K562 (cell line): ENCODE measurements around the gene ATAD2B. TPM values are rescaled to one million over a fixed set of nuclear protein-coding genes. Genes with fewer than 3 reads are reported as not detected.

Experiments
- ATAC-seq: fragments of 200-7000 bp; cut with Tn5 transposase; 3 replicates; pipeline ENCODE4 v1.9.1; 2020; ENCODE audit warnings: moderate library complexity
- BruUV-seq: library from RNA; stranded (reverse); fragments of 400-500 nt; replicated peaks from 2 replicates; lab custom pipeline; 2021; lab: Mats Ljungman, UMichigan
- CTCF ChIA-PET: fragments of 300-600 bp; formaldehyde crosslinking; extraction: SDS; loops from one replicate; lab custom pipeline; 2021; ENCODE audit warnings: low intra/inter-chr PET ratio; lab: Yijun Ruan, JAX
- POLR2A ChIA-PET: fragments of 300-600, 350-650 bp; sonication (Branson Sonifier 250); formaldehyde crosslinking; extraction: SDS; loops from one replicate; lab custom pipeline; 2021; ENCODE audit warnings: antibody characterized with exemption, inconsistent platforms; lab: Yijun Ruan, JAX
- DNase-seq, 4 experiments: peaks; one replicate each; pipeline versions ENCODE4 v3.0.0 to v3.0.0-alpha.2; 2011 to 2018; ENCODE audit warnings: low spot score in 3 of 4, mixed read lengths in 3 of 4; ENCODE audit errors: extremely low read depth in 1 of 4
- FAIRE-seq: peaks from 2 replicates; lab custom pipeline; 2011; peaks lifted over from hg19 to GRCh38; lab: Jason Lieb, UNC
- H2AFZ ChIP-seq: 2 replicates; pipeline ENCODE4 v1.6.0; 2011; ENCODE audit warnings: low read depth, low read length, control low read depth, inconsistent platforms
- H3K27ac ChIP-seq: fragments of 200-600 bp; 3 replicates; pipeline ENCODE4 v1.8.0; 2011; ENCODE audit warnings: low read depth, mild to moderate bottlenecking, control low read depth, inconsistent platforms, low read length, moderate library complexity, mixed read lengths; ENCODE audit errors: extremely low read depth
- H3K27me3 ChIP-seq, 2 experiments: fragments of 300-600 bp in 1 of 2; 2 replicates in 1 of 2; 3 replicates in 1 of 2; pipeline versions ENCODE4 v1.6.0 to v1.8.0; 2011; ENCODE audit warnings: inconsistent platforms in 2 of 2, low read length in 2 of 2, mild to moderate bottlenecking in 1 of 2, mixed read lengths in 1 of 2, moderate library complexity in 1 of 2; ENCODE audit not compliant: control insufficient read depth in 2 of 2, insufficient read depth in 2 of 2
- H3K36me3 ChIP-seq: fragments of 300-600 bp; 3 replicates; pipeline ENCODE4 v1.8.0; 2011; ENCODE audit warnings: mild to moderate bottlenecking, low read length, inconsistent platforms; ENCODE audit not compliant: control insufficient read depth, insufficient read depth
- H3K4me1 ChIP-seq, 2 experiments: fragments of 200-600 bp in 1 of 2; replicated peaks in 1 of 2; 2 replicates in 1 of 2; 3 replicates in 1 of 2; pipeline versions ENCODE4 v1.5.1 to v1.8.0; 2011; ENCODE audit warnings: inconsistent platforms in 2 of 2, low read length in 2 of 2, mild to moderate bottlenecking in 1 of 2, mixed read lengths in 1 of 2, moderate library complexity in 1 of 2; ENCODE audit not compliant: control insufficient read depth in 2 of 2, insufficient read depth in 2 of 2
- H3K4me2 ChIP-seq: 2 replicates; pipeline ENCODE4 v1.6.1; 2011; ENCODE audit warnings: low read length, control low read depth, inconsistent platforms, mixed read lengths; ENCODE audit not compliant: insufficient read depth
- H3K4me3 ChIP-seq: fragments of 200-600 bp; sonication (generic), shearing (Covaris generic); 2 replicates; pipeline ENCODE4 v1.5.1; 2016; ENCODE audit warnings: control low read depth, inconsistent platforms
- H3K79me2 ChIP-seq: fragments of 200-600 bp; 3 replicates; pipeline ENCODE4 v1.8.0; 2011; ENCODE audit warnings: low read length, inconsistent platforms; ENCODE audit not compliant: control insufficient read depth, insufficient read depth
- H3K9ac ChIP-seq, 2 experiments: 2 replicates each; pipeline versions ENCODE4 v1.6.0 to v1.6.1; 2011; ENCODE audit warnings: low read depth in 2 of 2, low read length in 2 of 2, control low read depth in 1 of 2, inconsistent platforms in 1 of 2, mild to moderate bottlenecking in 1 of 2, mixed read lengths in 1 of 2; ENCODE audit not compliant: insufficient read depth in 1 of 2
- H3K9me1 ChIP-seq: one replicate; pipeline ENCODE4 v1.6.0; 2011; ENCODE audit warnings: inconsistent platforms, mild to moderate bottlenecking, low read length, moderate library complexity; ENCODE audit not compliant: control insufficient read depth, insufficient read depth
- H3K9me3 ChIP-seq: replicated peaks from 2 replicates; pipeline ENCODE4 v1.5.1; 2011; ENCODE audit warnings: low read depth, low read length, inconsistent platforms; ENCODE audit not compliant: control insufficient read depth, insufficient read depth
- H4K20me1 ChIP-seq: replicated peaks from 2 replicates; pipeline ENCODE4 v1.6.1; 2011; ENCODE audit warnings: low read length, inconsistent platforms, mixed read lengths; ENCODE audit not compliant: control insufficient read depth, insufficient read depth
- E4F1 ChIP-seq: fragments of 250-450 bp; sonication (Bioruptor Pico); IDR thresholded peaks from 2 replicates; pipeline ENCODE4 v1.5.0; 2021; ENCODE audit warnings: mild to moderate bottlenecking, borderline replicate concordance
- PHF8 ChIP-seq: fragments of 200-600 bp; sonication (generic); IDR thresholded peaks from 2 replicates; pipeline ENCODE4 v1.6.1; 2012; ENCODE audit warnings: mixed run types, mild to moderate bottlenecking, inconsistent platforms, low read length, moderate library complexity, borderline replicate concordance
- ZNF318 ChIP-seq, 2 experiments: fragments of 450-650 bp; IDR thresholded peaks; 2 replicates each; pipeline ENCODE4 v1.6.1; 2016; ENCODE audit warnings: mild to moderate bottlenecking in 2 of 2, borderline replicate concordance in 1 of 2, low read depth in 1 of 2, moderate library complexity in 1 of 2
- WGBS: fragments of 100-300 bp; shearing (Covaris generic); methylation state at CpG from one replicate; pipeline ENCODE4 v1.1.6; 2016; ENCODE audit warnings: low coverage, mixed read lengths; ENCODE audit not compliant: insufficient coverage; ENCODE audit errors: missing lambda C conversion rate; 5-methylcytosine and 5-hydroxymethylcytosine counted together
- in situ Hi-C: fragments of 300-500 bp; cut with MboI; formaldehyde crosslinking; loops from 4 replicates; pipeline ENCODE4 v1.15.0; 2018; ENCODE audit warnings: inconsistent platforms, mixed read lengths
- intact Hi-C: fragments of 100-400 bp; cut with micrococcal nuclease; formaldehyde crosslinking; loops from 2 replicates; pipeline ENCODE4 v1.14.2; 2022
- polyA plus RNA-seq, 8 experiments: library from polyadenylated mRNA; depleted of rRNA in 4 of 8; stranded (reverse) in 5 of 8; unstranded in 3 of 8; fragments of >200 nt; fragmentation: Nextera tagmentation in 2 of 8; fragmentation: Illumina TruSeq in 1 of 8; extraction: Ambion mirVana in 2 of 8; extraction: Trizol in 1 of 8; gene quantifications; 2 replicates each; pipeline versions ENCODE4 v1.2.1 to v1.2.3, GENCODE V29; 2011 to 2014; ENCODE audit warnings: inconsistent platforms in 1 of 8, missing spikeins in 1 of 8
- total RNA-seq, 7 experiments: library from RNA; depleted of rRNA in 6 of 7; stranded (reverse); fragments of >200 nt in 6 of 7; fragmentation: Illumina TruSeq in 2 of 7; extraction: Trizol in 2 of 7; gene quantifications; 2 replicates each; pipeline versions ENCODE4 v1.2.1 to v1.2.3, GENCODE V29; 2011 to 2021; ENCODE audit warnings: low replicate concordance in 1 of 7

Gene ATAD2B
- total and polyA plus RNA-seq, 9 of the 15 experiments (the other 6 are each of a cell fraction or from before 2014, with no cell fraction given): 3.2 to 21.6 (median 11.4) TPM

GRCh38 chr2:23772056-23772455 lies 154.9 kb downstream of the ATAD2B start:
- in situ Hi-C loops (no loop called here), intact Hi-C loops (no loop called here)

More at GRCh38 chr2:23772056-23772455, 154.9 kb downstream of the ATAD2B start:
- no peaks in the 10 kb centered on the region for H3K4me1 ChIP-seq
- BruUV-seq: no TSS peak
- no peak overlapping the region for H3K4me3 ChIP-seq
- H4K20me1 ChIP-seq: no peaks in the 10 kb centered on the region
- H3K27ac ChIP-seq: no peak overlapping the region
- H2AFZ ChIP-seq: no peak overlapping the region
- TF ChIP-seq ZNF318 (IDR thresholded peaks at IDR 0.05; ENCODE audit: borderline replicate concordance in 1 of 2, low read depth in 1 of 2): no peak
- no peak for TF ChIP-seq PHF8
- no peak for TF ChIP-seq E4F1 (CRISPR knock-in tag)
- H3K9me3 ChIP-seq: no peaks in the 10 kb centered on the region
- CTCF ChIA-PET: no interaction called here
- FAIRE-seq: no peak
- no peak for ATAC-seq
- DNase-seq: no peak
- H3K36me3 ChIP-seq: peaks cover 17% of the 10 kb centered on the region; the same call in 2 of the 3 replicates
- H3K79me2 ChIP-seq: no peaks in the 10 kb centered on the region
- H3K27me3 ChIP-seq: no peaks in the 10 kb centered on the region
- H3K9ac ChIP-seq: no peak overlapping the region
- POLR2A ChIA-PET: no interaction called here
- no peak overlapping the region for H3K4me2 ChIP-seq
- 20% methylated on average over 1 of the region's 1 CpG for WGBS
- no peaks in the 10 kb centered on the region for H3K9me1 ChIP-seq
